ENCODE measurements around the gene ZZZ3.
"Not testable (repeated sequence)": the region's sequence is repeated elsewhere in the genome, so short reads cannot be mapped to it uniquely, and the experiment has no call there.

Gene ZZZ3

DNA sequence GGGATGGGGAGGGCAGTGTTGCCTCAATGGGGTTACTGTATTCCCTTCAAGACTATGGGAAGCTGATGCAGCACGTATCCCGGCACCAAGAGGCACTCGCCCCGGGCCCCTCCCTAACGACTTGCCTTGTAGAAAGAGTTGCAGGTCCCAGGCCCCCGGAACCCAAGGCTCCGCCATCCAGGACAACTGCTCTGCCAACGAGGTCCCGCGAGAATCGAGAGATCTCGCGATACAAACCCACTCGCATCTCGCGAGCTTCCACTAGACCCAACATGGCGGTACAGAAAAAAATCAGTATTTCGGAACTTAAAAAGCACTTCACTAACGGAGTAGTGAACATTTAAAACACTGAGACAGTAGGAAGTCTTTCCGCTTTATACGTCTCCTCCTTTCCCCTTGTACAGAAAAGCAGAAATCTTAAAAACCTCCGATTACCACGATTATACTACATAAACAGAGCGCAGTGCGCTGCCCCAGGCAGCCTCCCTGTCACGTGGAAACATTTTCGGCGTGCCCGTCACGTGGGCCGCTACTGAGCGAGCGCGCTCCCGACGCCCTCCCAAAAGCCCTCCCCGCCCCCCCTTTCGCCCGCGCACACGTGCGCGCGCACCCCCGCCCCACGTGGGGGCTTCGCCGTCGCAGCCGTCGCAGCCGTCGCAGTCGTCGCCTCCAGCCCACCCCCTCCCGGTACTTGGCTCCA lies at the start of gene ZZZ3:
Gene ZZZ3 (minus strand): TSS at position 199 of the 700 bp plus-strand sequence. CDS start 49,304 bp downstream, outside the sequence.
- DNase-seq (ENCODE audit: low read depth) = peak; percentile 87

DNA sequence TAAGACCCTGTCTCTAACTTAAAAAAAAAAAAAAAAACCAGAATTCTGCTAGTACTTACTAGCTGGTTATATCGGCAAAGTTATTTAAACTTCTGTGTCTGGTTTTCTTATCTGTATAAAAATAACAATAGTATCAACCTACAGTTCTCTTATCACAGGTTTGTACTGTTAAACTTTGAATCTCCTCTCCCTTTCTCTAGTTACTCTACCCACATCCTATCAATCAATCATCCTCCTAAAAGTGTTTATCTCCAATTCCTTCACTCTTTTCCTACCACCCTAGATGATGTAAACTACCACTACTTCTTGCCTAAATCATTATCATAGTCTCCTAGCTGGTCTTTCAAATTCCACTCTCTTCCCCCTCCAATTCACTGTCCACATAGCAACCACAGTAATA lies 49.6 kb upstream of the ZZZ3 start:
- no peak for DNase-seq (ENCODE audit: low read depth)

DNA sequence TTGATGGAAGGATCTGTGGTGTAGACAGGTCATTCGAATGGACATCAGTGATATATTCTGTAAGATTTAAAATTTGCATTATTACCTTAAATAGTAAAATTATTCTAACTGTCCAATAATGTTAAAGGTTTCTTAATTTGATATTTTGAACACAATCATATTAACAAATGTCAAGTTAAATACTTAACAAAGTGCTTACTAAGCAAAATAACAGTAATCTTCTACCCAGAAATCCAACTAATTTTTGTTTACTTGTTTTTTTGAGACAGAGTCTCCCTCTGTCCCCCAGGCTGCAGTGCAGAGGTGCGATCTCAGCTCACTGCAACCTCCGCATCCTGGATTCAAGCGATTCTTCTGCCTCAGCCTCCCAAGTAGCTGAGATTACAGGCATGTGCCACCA lies 43.2 kb upstream of the ZZZ3 start:
- no peak for DNase-seq (ENCODE audit: low read depth)

DNA sequence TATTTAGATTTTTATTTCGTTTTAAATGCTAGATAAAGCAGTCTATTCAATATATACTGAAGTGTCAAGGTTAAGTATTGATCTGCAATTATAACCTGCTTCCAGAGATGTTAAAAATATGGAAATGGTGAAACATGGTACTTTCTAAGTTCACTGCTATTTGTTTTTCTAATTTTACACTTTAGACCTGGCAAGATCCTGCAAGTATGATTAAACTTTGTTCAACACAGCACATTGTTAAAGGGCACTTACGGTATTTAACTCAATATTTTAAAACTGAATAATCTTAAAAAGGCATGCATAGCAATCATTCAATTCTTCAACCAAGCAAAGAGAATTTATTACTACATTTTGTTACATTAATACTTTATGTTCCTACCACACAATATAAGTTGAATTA lies 35.7 kb upstream of the ZZZ3 start:
- DNase-seq (ENCODE audit: low read depth) = no peak

DNA sequence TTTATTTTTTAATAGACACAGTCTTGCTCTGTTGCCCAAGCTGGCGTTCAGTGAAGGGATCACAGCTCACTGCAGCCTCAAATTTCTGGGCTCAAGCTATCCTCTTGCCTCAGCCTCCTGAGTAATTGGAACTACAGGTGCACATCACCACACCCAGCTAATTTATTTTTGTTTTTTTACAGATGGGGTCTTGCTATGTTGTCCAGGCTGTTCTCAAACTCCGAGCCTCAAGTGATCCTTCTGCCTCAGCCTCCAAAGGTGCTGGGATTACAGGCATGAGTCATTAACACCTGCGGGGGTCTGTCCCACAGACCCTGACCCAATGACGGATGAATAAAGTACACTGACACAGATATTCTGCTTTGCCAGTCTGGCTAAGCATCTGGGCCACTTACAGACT lies 33.6 kb upstream of the ZZZ3 start:
- no peak for DNase-seq (ENCODE audit: low read depth)

DNA sequence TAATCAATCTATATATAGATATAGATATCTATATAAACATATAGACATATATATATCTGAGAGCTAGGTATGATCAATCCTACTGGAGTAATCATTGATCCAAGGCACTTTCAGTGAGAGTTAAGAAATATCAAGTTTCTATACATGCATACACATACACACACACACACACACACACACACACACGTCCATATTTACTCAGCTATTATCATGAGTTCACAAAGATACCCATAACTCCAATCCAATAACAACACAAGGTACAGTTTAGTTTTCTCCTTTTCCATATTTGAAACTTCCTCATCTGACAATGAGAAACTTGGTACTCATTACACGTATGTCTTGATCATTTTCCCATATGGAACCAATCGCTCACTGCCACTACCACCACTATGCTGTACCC lies 27.3 kb upstream of the ZZZ3 start:
- DNase-seq (ENCODE audit: low read depth) = no peak

DNA sequence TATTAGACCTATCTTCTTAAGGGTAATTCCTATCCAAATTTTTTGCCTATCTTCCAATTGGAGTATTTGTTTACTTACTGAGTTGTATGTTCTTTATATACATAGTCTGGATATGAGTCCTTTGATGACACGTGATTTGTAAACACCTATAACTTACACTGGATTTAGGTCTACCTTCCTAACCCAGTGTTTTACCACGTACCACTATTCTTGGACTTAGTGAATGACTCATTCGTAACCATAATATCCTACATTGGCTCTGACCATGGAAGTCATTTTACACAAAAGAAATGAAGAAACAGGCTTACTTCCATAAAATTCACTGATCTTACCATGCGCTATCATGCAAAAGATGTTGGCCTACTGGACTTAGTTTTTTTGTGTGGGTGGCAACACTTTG lies 23.9 kb upstream of the ZZZ3 start:
- DNase-seq (ENCODE audit: low read depth) = no peak

DNA sequence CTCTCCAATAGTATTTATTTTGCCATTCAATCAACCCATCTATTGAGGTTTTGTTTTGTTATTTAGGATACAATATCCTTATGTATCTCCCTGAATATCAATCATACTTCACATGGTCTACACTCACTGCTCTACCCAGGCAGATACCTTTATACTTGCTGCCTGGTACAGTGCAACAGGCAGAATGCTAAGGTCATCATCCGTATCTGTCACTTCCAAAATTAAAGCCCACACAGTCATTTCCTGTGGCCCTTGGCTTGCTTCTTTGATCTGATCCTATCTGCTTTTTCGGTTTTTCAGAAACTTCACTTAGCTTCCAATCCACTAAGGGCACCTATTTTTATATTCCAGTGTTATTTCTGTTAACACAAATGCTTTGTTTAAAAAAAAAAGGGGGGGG lies 22.3 kb upstream of the ZZZ3 start:
- no peak for DNase-seq (ENCODE audit: low read depth)

DNA sequence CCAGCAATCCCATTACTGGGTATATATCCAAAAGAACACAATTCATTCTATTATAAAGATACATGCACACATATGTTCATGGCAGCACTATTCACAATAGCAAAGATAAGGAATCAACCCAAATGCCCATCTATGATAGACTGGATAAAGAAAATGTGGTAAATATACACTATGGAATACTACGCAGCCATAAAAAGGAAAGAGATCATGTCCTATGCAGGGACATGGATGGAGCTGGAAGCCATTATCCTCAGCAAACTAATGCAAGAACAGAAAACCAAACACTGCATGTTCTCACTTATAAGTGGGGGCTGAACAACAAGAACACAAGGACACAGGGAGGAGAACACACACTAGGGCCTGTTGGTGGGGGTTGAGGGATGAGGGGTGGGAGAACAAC lies 17.2 kb upstream of the ZZZ3 start:
- not testable (repeated sequence) for DNase-seq (ENCODE audit: low read depth)

DNA sequence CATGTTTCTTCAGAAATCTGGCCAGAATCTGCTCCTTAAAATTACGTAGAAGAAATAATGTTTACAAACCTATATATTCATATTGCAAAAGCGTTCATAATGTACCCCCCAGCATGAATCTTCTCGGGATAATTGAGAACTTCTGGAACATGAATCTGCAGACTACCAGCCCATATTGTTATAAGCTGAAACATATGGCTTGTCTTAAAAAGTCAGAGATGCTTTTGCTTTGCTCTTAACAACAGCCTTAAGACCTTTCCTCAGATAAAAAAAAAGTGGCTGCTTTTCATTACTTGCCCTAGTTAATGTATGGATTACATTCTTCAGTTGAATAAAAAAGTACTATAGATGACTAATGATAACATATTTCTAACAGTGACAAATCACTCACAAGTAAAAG lies 15.0 kb upstream of the ZZZ3 start:
- DNase-seq (ENCODE audit: low read depth) = no peak

DNA sequence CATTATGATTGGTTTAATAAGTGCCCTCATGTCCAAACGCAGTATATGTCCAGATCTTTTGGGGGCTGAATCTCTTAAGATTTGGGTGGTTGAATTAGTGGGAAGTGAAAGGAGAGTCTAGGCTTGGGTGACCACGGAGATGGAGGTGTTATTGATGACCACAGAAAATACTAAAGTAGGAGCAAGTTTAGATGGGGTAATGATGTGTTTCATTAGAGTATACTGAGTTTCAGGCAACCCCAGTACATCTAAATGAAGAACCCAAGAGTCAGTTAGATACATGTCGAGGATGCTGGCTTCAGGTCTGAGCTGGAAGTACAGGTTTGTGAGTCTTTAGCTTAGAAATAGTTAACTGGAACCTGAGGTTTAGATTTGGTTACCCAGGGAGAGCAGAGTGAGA lies 6.5 kb upstream of the ZZZ3 start:
- DNase-seq (ENCODE audit: low read depth) = no peak

DNA sequence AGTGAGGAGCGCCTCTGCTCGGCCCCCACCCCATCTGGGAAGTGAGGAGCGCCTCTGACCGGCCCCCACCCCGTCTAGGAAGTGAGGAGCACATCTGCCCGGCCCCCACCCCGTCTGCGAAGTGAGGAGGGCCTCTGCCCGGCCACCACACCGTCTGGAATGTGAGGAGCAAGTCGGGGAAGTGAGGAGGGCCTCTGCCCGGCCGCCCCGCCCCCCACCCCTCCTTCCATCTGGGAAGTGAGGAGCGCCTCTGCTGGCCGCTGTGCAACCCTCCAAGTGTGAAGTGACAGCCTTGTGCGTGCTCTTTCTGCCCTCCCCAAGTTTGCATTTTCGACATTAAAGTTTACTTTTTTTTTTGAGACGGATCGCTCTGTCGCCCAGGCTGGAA lies 5.1 kb upstream of the ZZZ3 start:
- no peak for DNase-seq (ENCODE audit: low read depth)

DNA sequence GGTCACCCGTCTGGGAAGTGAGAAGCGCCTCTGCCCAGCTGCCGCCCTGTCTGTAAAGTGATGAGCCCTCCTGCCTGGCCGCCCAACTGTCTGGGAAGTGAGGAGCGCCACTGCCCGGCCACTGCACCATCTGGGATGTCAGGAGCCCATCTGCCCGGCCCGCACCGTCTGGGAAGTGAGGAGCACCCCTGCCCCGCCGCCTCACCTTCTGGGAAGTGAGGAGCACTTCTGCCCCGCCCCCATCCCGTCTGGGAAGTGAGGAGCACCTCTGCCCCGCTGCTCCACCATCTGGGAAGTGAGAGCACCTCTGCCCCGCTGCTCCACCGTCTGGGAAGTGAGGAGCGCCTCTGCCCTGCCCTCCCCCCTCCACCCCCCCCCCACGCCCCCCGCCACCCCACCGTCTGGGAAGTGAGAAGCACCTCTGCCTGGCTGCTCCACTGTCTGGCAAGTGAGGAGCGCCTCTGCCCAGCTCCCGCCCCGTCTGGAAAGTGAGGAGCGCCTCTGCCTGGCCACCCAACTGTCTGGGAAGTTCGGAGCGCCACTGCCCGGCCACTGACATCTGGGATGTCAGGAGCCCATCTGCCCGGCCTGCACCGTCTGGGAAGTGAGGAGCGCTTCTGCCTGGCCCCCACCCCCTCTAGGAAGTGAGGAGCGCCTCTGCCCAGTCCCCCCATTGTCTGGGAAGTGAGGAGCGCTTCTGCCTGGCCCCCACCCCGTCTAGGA lies 4.5 kb upstream of the ZZZ3 start:
- DNase-seq (ENCODE audit: low read depth) = no peak

DNA sequence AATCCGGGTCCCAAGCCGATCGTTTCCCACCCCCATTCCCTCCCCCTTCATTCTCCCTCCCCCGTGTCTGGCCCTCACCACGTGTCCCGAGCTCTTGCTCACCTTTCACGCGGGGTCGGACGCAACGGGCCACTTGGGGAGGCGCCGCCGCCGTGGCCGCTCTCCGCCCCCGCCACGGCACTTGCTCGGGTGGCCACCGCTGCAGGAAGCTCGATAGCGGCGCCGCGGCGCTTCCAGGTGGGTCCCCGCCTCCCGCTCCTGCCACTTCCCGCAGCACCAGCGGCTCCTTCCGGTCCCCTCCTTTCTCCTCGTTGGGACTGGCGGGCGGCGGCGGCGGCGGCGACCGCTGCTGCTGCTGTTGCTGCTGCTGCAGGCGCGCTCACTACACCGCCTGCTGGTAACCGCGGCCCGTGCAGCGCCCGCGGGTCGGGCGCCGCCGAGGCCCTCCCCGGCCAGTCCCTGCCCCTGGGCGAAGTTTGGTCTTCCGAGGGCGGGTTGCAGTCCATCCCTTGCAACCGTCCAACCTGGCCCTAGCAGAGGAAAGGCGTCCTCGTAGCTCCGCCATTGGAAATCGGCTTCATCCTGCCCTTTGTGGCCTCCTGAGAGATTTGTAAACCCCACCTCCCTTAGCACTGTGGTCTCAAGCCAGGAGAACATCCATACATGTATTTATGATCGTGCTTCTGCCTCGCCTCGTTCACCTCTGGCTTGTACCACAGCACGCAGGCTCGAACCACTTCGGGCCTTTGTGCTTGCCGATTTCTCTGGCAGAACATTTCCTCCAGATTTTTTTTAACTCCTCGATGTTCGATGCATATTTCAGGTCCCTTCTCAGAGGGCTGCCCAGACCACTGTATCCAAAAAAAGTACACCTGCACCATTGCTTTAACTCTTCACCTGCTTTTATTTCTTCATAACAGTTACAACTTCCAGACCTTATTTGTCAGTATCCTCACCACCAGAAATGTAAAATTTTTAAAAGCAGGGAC lies 996 bp upstream of the ZZZ3 start:
- peak; percentile 82 for DNase-seq (ENCODE audit: low read depth)

DNA sequence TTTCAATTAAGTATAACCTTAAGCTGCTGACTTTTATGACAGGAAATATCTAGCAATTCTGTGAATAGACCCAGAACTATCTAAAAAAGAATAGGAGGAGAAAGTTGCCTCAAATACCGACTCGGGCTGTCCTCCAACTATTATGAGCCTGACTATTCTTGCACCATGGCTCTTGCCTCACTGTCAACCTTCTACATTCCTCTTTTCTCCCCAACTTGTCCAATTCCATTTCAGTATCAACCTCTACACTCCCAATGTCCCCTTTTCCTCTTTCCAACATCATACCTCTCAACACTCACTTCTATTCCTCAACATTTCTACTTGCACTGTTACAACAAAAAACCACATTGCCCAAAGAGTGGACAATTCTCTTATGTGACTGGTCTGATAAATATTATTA lies 2.3 kb downstream of the ZZZ3 start:
- no peak for DNase-seq (ENCODE audit: low read depth)

DNA sequence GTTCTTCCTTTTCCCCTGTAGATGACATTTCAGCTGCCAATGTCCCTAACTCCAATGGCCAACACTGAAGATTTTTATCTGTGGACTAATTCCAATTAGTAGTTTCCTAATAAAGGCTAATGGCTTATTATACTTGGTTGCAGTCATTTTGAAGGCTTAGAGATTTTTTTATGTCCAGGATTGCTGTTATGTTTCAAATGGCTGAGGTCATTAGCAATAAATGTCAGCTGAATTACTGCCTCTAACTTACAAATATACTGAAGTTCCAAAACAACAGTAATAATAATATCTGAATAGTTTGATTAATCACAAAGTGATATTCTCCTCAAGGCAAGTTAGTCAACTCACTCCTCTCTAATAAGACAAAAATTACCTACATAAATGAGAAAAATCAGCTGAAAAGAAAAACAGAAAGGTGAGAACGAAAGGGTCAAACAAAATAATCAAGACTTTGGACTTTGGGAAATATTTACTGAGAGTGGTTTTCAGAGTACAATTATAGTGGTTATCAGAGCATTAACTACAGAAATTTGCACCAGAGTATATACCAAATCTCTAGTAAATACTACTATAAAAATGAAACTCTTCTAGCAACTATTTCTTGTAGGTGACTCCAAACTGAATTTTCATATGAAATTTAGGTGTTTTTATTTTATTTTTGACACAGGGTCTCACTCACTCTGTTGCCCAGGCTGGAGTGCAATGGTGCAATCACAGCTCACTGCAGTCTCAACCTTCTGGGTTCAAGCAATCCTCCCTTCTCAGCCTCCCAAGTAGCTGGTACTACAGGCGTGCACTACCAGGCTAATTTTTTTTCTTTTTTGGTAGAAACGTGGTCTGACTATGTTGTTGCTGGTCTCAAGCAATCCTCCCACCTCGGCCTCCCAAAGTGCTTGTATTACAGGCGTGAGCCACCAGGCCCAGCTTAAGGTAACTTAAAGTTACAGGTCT lies 3.5 kb downstream of the ZZZ3 start:
- no peak for DNase-seq (ENCODE audit: low read depth)

DNA sequence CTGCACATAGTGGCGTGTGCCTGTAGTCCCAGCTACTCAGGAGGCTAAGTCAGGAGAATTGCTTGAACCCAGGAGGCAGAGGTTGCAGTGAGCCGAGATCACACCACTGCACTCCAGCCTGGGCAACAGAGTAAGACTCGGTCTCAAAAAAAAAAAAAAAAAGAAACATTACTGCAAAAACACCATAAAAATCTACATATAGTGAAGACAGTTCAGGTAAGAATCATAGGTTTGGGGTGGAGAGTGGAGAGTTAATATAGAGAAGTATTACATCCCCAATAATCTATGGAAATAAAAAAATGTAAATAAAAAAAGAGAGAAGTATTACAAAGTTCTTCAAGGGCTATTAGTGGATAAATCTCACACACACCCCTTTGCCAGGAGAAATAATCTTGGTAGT lies 7.7 kb downstream of the ZZZ3 start:
- not testable (repeated sequence) for DNase-seq (ENCODE audit: low read depth)

DNA sequence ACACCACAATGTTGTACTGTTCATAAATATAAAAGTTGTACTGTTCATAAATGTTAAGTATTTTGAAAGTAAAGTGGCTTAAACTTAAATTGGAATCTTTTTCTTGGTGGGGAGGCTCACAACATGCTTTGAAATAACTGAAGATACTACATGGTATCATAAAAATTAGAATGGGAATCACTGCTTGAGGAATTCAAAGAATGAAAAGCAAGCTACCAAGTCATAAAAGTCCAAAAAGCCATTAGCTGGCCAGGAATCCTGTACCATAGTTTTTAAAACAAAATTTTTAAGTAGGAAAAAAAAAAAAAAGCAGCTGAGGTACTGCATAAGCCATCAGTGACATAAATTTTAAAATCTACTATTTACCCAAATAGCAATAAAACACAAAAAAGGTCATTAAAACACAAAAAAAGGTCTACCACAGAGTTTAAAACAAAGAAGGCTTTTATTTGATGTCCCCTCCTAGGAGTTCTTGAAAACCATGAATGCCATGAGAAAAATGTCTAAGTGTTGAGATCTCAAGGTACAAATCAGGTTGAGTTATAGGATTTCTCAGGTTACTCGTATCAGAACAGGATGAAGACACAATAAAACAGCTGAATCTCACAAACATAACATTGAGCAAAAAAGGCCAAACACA lies 8.6 kb downstream of the ZZZ3 start:
- no peak for DNase-seq (ENCODE audit: low read depth)

DNA sequence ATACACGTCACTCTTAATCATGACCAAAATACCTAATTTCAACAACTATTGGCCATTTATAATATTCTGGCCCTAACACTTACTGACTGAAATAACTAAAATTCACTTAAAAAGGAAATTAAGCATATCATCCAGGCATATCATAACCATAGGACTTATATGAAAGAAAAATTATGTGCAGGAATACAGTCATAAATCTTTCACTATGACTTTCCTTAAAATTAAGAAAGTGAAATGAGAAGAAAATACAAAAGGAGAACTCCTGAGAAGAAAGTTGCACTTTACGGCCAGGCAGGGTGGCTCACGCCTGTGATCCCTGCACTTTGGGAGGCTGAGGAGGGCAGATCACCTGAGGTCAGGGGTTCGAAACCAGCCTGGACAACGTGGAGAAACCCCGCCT lies 9.4 kb downstream of the ZZZ3 start:
- DNase-seq (ENCODE audit: low read depth) = no peak

DNA sequence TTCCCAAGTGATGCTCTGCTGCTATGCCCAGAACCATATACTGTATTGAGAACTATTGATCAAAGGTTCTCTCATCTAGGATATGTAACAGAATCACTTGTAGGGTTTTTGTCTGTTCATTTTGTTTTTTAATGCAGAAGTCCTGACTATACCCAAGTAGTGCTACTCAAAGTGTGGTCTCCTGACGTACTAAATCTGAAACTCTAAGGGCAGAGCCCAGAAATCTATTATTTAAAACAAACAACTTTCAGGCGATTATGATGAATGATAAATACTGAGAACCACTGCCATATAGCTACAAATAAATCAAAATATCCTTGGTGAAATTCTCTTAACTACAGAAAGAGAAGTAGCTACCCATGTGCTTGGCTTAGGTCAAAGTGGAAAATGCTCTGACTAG lies 10.1 kb downstream of the ZZZ3 start:
- DNase-seq (ENCODE audit: low read depth) = no peak

DNA sequence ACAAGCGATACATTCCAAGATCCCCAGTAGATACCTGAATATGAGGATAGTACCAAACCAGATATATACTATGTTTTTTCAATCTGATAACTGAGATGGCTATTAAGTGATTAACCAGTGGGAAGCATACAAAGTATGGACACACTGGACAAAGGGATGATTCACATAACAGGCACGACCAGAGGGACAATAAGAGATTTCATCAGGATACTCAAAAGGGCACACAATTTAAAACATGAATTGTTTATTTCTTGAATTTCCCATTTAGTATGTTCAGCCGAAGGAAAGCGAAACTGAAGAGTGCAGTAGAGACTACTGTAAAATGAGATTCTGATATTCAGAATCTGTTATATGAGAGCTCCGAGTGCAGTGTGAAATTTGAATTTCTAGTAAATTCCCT lies 10.6 kb downstream of the ZZZ3 start:
- no peak for DNase-seq (ENCODE audit: low read depth)
